Thoracic aorta (tissue), 2 donors: ENCODE data around the gene CLEC11A. TPM values are rescaled to one million over a fixed set of nuclear protein-coding genes. Genes with fewer than 3 reads are reported as not detected.

Experiments used
- ATAC-seq: fragments of 150-250 bp; one replicate; pipeline ENCODE4 v1.8.0; 2017; ENCODE audit warnings: low read depth; ENCODE audit not compliant: insufficient number of reproducible peaks, low FRiP score
- DNase-seq: peaks from one replicate; pipeline ENCODE4 v3.0.0-alpha.2; 2020; ENCODE audit warnings: low spot score
- H3K27ac ChIP-seq, 2 donors: fragments of 200-600 bp; sonication (generic); 1 replicate in 1 of 2; 2 replicates in 1 of 2; pipeline ENCODE4 v1.5.1; 2016; ENCODE audit warnings: mild to moderate bottlenecking in 2 of 2, moderate library complexity in 2 of 2
- H3K27me3 ChIP-seq: fragments of 200-600 bp; sonication (generic); replicated peaks from 2 replicates; pipeline ENCODE4 v1.6.0; 2016; ENCODE audit warnings: mild to moderate bottlenecking; ENCODE audit not compliant: insufficient read depth
- H3K36me3 ChIP-seq: fragments of 200-600 bp; sonication (generic); one replicate; pipeline ENCODE4 v1.5.1; 2016
- H3K4me1 ChIP-seq, 2 donors: fragments of 200-600 bp; sonication (generic); 1 replicate in 1 of 2; 2 replicates in 1 of 2; pipeline versions ENCODE4 v1.5.1 to v1.6.0; 2016; ENCODE audit warnings: low read depth in 2 of 2, mild to moderate bottlenecking in 1 of 2; ENCODE audit not compliant: control insufficient read depth in 1 of 2
- H3K4me3 ChIP-seq: fragments of 200-600 bp; sonication (generic); 2 replicates; pipeline ENCODE4 v1.5.1; 2016; ENCODE audit warnings: mild to moderate bottlenecking
- H3K9me3 ChIP-seq: fragments of 200-600 bp; sonication (generic); 2 replicates; pipeline ENCODE4 v1.5.1; 2016
- CTCF ChIP-seq: fragments of 200-600 bp; sonication (generic); IDR thresholded peaks from one replicate; pipeline ENCODE4 v1.5.1; 2019; ENCODE audit warnings: antibody characterized with exemption
- total RNA-seq, 2 donors: library from RNA; depleted of rRNA; stranded (reverse); fragments of >200 nt; gene quantifications; one replicate each; pipeline versions ENCODE4 v1.1.0 to v1.2.3, GENCODE V29; 2016

The CLEC11A gene
- total RNA-seq, 2 donors from 2014 or later = 10.5 to 35.3 TPM

GRCh38 chr19:50711805-50712204 is 11.4 kb upstream of the CLEC11A start:
- H3K27me3 ChIP-seq = no peaks in the 10 kb centered on the region
- no peaks in the 10 kb centered on the region for H3K9me3 ChIP-seq
- no peak for TF ChIP-seq CTCF
- DNase-seq = no peak
- no peak for ATAC-seq
- no peak overlapping the region for H3K27ac ChIP-seq
- no peaks in the 10 kb centered on the region for H3K36me3 ChIP-seq
- H3K4me3 ChIP-seq = no peak overlapping the region
- H3K4me1 ChIP-seq = no peaks in the 10 kb centered on the region

DNA sequence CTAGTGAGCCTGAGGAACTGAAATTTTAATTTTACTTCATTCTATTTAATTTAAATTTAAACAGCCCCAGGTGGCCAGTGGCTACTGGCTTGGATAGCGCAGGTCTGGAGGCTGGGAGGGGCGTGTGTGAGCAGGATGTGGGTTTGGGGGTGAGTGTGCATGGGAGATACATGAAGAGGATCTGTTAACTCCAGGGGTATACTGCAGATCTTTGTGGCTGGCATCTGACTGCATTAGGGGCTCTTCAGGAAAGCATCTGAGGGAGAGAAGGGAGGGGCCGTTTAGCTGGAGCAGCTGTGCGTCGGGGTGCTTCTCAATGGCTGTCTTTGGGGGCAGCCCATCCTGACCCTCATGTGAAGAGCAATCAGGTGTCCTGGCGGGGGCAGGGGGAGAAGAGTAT is 10.3 kb upstream of the CLEC11A start:
- Histone ChIP-seq H3K9me3 (no peaks in the 10 kb centered on the region), H3K36me3 (no peaks in the 10 kb centered on the region), H3K27ac (no peak overlapping the region), H3K4me3 (no peak overlapping the region), H3K4me1 (no peaks in the 10 kb centered on the region), H3K27me3 (no peaks in the 10 kb centered on the region)
- DNase-seq (no peak), ATAC-seq (no peak)
- no peak for TF ChIP-seq CTCF

DNA sequence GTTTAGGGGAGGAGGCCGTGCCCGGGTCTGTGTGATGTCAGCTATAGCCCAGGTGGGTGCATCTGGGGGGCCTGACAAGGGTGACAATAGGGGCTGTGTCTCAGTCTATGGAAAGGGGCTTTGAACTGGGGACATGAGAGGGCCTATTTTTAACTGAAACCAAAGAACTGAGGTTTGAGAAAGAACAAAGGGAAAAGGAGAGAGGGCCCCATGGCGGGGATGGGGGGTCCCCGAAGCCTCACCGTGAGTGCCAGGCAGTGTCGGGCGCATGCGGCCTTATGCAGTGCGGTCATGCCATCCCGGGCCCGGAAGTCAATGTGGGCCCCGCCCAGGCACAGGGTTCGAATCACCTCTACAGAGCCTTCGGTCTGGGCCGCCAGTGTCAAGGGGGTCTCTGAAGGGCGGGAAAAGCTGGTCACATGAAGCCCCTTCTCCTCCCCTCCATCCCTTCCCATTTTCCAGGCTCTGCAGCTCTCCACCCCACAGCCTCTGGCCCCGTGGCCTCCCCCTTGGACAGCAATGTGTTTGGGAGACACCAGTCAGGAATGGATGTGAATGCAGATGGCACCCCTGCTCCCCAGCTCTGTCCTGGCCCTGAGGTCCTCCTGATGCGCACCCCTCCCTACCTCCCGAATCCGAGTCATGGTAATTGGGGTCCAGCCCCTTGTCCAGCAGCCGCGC is 9.5 kb upstream of the CLEC11A start:
- no peak overlapping the region for H3K4me3 ChIP-seq
- H3K36me3 ChIP-seq = no peaks in the 10 kb centered on the region
- DNase-seq (no peak), ATAC-seq (no peak)
- no peaks in the 10 kb centered on the region for H3K27me3 ChIP-seq
- no peak overlapping the region for H3K27ac ChIP-seq
- TF ChIP-seq CTCF = no peak
- H3K4me1 ChIP-seq = peaks cover 4 to 5% of the 10 kb centered on the region in 2 donors
- no peaks in the 10 kb centered on the region for H3K9me3 ChIP-seq

DNA sequence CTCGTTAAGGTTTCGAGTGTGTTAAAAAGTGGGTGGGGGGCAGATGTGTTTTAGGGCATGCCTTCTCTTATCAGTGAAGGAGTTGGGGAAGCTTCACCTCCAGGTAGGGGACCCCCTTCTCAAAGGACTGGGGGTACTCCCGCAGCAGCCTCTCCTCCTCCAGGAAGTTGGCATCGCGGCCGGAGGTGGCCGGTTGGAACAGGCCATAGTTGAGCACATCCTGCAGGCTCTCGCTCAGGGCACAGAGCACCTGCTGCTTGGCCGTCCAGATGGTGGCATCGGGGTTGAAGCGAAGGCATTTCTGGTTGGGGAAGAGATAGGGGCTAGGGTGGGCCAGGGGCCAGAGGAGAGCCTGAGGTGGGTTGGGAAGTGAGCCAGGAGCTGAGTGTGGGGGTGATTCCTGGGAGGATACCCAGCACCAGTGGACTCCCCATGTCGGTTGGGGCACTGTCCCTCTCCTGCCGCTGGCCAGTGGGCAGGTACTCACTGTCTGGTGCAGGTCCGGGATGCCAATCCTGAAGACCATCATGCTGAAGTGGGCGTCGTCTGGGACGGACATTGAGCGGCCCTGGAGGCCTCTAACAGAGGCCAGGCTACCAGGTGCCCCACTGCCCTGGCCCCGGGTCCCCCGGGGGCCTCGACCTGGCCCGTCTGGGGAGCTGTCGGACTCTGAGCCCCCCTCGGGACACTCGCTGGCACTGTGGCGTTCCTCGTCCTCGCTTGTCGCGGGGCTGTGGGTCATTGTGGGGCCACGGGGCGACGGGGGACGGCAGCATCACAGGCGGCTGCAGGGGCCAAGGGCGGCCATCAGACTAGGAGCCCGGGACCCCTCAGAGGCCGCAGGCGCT is 6.8 kb upstream of the CLEC11A start:
- no peak for ATAC-seq
- Histone ChIP-seq H3K27me3 (no peaks in the 10 kb centered on the region), H3K27ac (no peak overlapping the region), H3K9me3 (no peaks in the 10 kb centered on the region), H3K36me3 (no peaks in the 10 kb centered on the region), H3K4me1 (peaks cover 5 to 8% of the 10 kb centered on the region in 2 donors), H3K4me3 (no peak overlapping the region)
- no peak for TF ChIP-seq CTCF
- DNase-seq = no peak

DNA sequence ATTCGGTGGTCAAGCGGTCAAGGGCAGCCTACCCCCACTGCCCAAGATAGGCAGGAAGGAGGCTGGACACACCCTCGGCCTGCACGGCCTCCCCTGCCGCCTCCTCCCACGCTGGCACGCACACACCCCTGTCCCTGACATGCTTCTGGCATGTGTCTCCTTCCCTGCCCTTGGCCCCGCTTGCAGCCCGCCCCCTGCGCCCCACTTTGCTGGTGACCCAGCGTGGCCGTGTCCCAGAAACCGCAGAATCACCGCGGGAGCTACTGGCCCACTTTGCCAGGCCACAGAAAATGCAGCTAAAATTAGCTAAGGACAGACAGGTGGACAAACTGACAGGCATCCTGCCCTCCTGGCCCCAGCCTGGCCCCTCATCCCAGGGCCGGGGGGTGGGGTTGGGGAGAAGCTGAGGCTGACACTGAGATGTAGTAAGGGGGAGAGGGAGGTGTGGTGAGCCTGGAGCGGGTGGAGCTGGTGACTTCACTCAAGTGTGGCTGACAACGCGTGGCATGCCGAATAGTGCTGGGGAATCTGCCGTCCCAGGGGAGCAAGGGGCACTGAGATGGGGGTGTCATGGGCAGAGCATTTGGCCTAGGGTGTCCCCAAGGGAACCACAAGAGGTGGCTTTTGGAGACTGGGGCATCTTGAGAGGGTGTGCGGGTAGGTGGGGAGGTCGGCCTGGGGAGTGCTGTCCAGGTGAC is 6.0 kb upstream of the CLEC11A start:
- no peaks in the 10 kb centered on the region for H3K9me3 ChIP-seq
- peaks cover 5 to 8% of the 10 kb centered on the region in 2 donors for H3K4me1 ChIP-seq
- DNase-seq (no peak), ATAC-seq (no peak)
- no peaks in the 10 kb centered on the region for H3K27me3 ChIP-seq
- no peak overlapping the region for H3K4me3 ChIP-seq
- no peak overlapping the region for H3K27ac ChIP-seq
- H3K36me3 ChIP-seq = no peaks in the 10 kb centered on the region
- no peak for TF ChIP-seq CTCF
